SK-N-SH (cell line): ENCODE data around the gene PACSIN2.
"Not testable (repeated sequence)": the region's sequence is repeated elsewhere in the genome, so short reads cannot be mapped to it uniquely, and the experiment has no call there.

Source experiments
- CTCF ChIP-seq: fragments of 200-600 bp; sonication (generic); IDR thresholded peaks from 2 replicates; pipeline ENCODE4 v1.6.1; 2017; ENCODE audit warnings: antibody characterized with exemption, mild to moderate bottlenecking, moderate library complexity
- FOXJ3 ChIP-seq: sonication (generic); formaldehyde crosslinking; IDR thresholded peaks from 2 replicates; pipeline ENCODE4 v1.5.1; 2020; ENCODE audit warnings: mild to moderate bottlenecking, missing genetic modification reagents
- MEF2A ChIP-seq: IDR thresholded peaks from 2 replicates; pipeline ENCODE4 v1.4.0; 2012; ENCODE audit warnings: low read depth, borderline replicate concordance
- NFIC ChIP-seq: IDR thresholded peaks from 2 replicates; pipeline ENCODE4 v1.4.0; 2012; ENCODE audit warnings: borderline replicate concordance
- POLR2AphosphoS5 ChIP-seq: IDR thresholded peaks from 2 replicates; pipeline ENCODE4 v1.6.1; 2012; ENCODE audit warnings: low read depth, low read length
- TAF1 ChIP-seq: IDR thresholded peaks from 2 replicates; pipeline ENCODE4 v1.6.1; 2012; ENCODE audit warnings: low read depth, mild to moderate bottlenecking, low read length, moderate library complexity, borderline replicate concordance
- TEAD4 ChIP-seq: IDR thresholded peaks from 2 replicates; pipeline ENCODE4 v1.4.0; 2012; ENCODE audit warnings: mild to moderate bottlenecking, borderline replicate concordance; ENCODE audit not compliant: insufficient read depth
- ZBTB33 ChIP-seq: IDR thresholded peaks from 2 replicates; pipeline ENCODE4 v1.4.0; 2012; ENCODE audit warnings: low read depth, borderline replicate concordance
- TF ChIP-seq, protein P1 (sequence below): IDR thresholded peaks from 2 replicates; pipeline ENCODE4 v1.4.0; 2012; ENCODE audit warnings: low read depth
- TF ChIP-seq, protein P2 (sequence below): IDR thresholded peaks from 2 replicates; pipeline ENCODE4; 2012
- TF ChIP-seq, protein P3 (sequence below): IDR thresholded peaks from 2 replicates; pipeline ENCODE4 v1.6.1; 2012; ENCODE audit warnings: mild to moderate bottlenecking, low read depth, low read length, moderate library complexity

GRCh38 chr22:42995654-42996053, 19.3 kb downstream of the PACSIN2 start:
- TF ChIP-seq ZBTB33, NFIC, CTCF, TEAD4, MEF2A, POLR2AphosphoS5, TAF1, FOXJ3: not testable (repeated sequence)
- TF ChIP-seq, protein P1, sequence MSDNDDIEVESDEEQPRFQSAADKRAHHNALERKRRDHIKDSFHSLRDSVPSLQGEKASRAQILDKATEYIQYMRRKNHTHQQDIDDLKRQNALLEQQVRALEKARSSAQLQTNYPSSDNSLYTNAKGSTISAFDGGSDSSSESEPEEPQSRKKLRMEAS: not testable (repeated sequence)
- TF ChIP-seq, protein P2, sequence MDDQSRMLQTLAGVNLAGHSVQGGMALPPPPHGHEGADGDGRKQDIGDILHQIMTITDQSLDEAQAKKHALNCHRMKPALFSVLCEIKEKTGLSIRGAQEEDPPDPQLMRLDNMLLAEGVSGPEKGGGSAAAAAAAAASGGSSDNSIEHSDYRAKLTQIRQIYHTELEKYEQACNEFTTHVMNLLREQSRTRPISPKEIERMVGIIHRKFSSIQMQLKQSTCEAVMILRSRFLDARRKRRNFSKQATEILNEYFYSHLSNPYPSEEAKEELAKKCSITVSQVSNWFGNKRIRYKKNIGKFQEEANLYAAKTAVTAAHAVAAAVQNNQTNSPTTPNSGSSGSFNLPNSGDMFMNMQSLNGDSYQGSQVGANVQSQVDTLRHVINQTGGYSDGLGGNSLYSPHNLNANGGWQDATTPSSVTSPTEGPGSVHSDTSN: not testable (repeated sequence)
- TF ChIP-seq, protein P3, sequence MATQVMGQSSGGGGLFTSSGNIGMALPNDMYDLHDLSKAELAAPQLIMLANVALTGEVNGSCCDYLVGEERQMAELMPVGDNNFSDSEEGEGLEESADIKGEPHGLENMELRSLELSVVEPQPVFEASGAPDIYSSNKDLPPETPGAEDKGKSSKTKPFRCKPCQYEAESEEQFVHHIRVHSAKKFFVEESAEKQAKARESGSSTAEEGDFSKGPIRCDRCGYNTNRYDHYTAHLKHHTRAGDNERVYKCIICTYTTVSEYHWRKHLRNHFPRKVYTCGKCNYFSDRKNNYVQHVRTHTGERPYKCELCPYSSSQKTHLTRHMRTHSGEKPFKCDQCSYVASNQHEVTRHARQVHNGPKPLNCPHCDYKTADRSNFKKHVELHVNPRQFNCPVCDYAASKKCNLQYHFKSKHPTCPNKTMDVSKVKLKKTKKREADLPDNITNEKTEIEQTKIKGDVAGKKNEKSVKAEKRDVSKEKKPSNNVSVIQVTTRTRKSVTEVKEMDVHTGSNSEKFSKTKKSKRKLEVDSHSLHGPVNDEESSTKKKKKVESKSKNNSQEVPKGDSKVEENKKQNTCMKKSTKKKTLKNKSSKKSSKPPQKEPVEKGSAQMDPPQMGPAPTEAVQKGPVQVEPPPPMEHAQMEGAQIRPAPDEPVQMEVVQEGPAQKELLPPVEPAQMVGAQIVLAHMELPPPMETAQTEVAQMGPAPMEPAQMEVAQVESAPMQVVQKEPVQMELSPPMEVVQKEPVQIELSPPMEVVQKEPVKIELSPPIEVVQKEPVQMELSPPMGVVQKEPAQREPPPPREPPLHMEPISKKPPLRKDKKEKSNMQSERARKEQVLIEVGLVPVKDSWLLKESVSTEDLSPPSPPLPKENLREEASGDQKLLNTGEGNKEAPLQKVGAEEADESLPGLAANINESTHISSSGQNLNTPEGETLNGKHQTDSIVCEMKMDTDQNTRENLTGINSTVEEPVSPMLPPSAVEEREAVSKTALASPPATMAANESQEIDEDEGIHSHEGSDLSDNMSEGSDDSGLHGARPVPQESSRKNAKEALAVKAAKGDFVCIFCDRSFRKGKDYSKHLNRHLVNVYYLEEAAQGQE: not testable (repeated sequence)
